Measurements from ENCODE around the gene SIGLEC14.

DNA sequence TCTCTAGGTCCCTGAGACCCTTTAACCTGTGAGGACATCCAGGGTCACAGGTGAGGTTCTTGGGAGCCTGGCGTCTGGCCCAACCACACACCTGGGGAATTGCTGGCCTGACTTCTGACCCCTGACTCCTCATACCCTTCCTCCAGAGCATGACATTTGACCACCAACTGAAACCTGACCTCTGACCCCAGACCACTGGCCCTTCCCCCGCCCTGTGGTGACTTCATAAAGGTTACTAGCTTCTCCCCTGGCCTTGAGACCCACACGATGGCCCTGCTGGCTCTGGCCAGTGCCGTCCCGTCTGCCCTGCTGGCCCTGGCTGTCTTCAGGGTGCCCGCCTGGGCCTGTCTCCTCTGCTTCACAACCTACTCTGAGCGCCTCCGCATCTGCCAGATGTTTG, 46.6 kb upstream of the SIGLEC14 start, which contains the start of gene SPACA6:
- no peak for TF ChIP-seq ZFP3 (CRISPR knock-in tag; IDR thresholded peaks at IDR 0.05)
- no peak for TF ChIP-seq CSDC2 (CRISPR knock-in tag; IDR thresholded peaks at IDR 0.05)
- no peak for TF ChIP-seq ARNTL (CRISPR knock-in tag; IDR thresholded peaks at IDR 0.05; ENCODE audit: borderline replicate concordance, low read depth)
- TF ChIP-seq, protein P1, sequence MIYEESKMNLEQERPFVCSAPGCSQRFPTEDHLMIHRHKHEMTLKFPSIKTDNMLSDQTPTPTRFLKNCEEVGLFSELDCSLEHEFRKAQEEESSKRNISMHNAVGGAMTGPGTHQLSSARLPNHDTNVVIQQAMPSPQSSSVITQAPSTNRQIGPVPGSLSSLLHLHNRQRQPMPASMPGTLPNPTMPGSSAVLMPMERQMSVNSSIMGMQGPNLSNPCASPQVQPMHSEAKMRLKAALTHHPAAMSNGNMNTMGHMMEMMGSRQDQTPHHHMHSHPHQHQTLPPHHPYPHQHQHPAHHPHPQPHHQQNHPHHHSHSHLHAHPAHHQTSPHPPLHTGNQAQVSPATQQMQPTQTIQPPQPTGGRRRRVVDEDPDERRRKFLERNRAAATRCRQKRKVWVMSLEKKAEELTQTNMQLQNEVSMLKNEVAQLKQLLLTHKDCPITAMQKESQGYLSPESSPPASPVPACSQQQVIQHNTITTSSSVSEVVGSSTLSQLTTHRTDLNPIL (CRISPR knock-in tag; IDR thresholded peaks at IDR 0.05; ENCODE audit: low read depth) = no peak
- TF ChIP-seq ZFP30 (CRISPR knock-in tag; IDR thresholded peaks at IDR 0.05) = no peak
- no peak for TF ChIP-seq OSR1 (CRISPR knock-in tag; IDR thresholded peaks at IDR 0.05)
- TF ChIP-seq ISL1 (CRISPR knock-in tag; IDR thresholded peaks at IDR 0.05) = no peak
- TF ChIP-seq TOX (CRISPR knock-in tag; IDR thresholded peaks at IDR 0.05; ENCODE audit: borderline replicate concordance) = no peak
- no peak for TF ChIP-seq ZNF8 (CRISPR knock-in tag; IDR thresholded peaks at IDR 0.05)
- TF ChIP-seq ESRRG (CRISPR knock-in tag; IDR thresholded peaks at IDR 0.05) = no peak
- no peak for TF ChIP-seq TSHZ2 (CRISPR knock-in tag; IDR thresholded peaks at IDR 0.05)

Data from SK-N-SH treated with all-trans-retinoic acid at 6 μM for 48 hours (cell line).